NOMO-1 treated with dmso at 0.1 percent for 144 hours (cell line): ENCODE results near the gene PHF23.

Experiments
- DNase-seq: peaks from one replicate; lab custom pipeline; 2025; ENCODE audit not compliant: unreplicated experiment; lab: John Stamatoyannopoulos, UW

The PHF23 gene

DNA sequence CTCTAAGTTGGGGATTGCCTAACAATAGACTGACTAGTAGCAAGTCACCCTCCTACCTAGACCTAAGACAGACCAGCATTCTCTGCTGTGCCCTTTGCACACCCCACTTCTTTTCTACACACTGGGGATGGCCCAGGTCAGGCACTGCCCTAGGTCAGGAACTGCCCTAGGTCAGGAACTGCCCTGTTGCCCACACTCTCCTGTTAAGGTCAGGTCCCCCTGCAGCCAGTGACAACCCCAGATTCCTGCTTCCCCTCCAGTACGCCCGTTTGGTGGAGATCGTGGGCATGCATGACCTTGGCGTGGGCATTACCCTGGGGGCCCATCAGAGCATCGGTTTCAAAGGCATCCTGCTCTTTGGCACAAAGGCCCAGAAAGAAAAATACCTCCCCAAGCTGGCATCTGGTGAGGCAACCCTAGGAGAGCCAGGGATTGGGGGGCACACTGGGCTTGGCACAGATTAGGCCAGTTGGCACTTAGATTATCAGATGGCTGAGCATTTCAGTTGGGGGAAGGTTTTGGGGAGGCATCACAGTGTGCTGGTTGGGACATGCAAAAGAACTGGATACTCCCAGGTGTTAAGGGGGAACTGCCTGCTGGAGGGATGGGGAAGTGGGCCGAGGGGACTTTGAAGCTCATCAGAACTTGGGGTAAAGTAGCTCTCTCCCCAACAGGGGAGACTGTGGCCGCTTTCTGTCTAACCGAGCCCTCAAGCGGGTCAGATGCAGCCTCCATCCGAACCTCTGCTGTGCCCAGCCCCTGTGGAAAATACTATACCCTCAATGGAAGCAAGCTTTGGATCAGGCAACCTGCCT, 17.8 kb downstream of the PHF23 start:
- no peak for DNase-seq

DNA sequence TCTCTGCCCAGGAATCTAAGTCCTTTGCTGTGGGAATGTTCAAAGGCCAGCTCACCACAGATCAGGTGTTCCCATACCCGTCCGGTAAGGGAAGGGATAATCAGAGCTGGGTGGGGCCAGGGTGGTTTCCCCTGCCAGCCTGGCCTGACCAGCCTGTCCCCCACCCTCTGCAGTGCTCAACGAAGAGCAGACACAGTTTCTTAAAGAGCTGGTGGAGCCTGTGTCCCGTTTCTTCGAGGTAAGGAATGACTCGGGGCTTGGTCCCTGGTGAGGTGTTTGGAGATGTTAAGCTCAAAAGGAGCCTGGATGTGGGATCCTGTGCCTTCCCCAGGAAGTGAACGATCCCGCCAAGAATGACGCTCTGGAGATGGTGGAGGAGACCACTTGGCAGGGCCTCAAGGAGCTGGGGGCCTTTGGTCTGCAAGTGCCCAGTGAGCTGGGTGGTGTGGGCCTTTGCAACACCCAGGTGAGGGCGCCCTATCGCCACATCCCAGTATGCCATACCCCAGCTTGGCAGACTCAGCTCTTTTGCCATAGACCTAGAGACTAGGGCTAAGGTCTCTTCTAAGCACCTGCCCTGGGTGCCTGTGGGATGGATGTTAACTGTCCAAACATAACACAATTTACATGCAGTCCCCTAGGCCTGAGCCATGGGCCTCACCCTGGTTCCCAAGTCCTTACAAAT, 18.5 kb downstream of the PHF23 start:
- peak; percentile 43 for DNase-seq

DNA sequence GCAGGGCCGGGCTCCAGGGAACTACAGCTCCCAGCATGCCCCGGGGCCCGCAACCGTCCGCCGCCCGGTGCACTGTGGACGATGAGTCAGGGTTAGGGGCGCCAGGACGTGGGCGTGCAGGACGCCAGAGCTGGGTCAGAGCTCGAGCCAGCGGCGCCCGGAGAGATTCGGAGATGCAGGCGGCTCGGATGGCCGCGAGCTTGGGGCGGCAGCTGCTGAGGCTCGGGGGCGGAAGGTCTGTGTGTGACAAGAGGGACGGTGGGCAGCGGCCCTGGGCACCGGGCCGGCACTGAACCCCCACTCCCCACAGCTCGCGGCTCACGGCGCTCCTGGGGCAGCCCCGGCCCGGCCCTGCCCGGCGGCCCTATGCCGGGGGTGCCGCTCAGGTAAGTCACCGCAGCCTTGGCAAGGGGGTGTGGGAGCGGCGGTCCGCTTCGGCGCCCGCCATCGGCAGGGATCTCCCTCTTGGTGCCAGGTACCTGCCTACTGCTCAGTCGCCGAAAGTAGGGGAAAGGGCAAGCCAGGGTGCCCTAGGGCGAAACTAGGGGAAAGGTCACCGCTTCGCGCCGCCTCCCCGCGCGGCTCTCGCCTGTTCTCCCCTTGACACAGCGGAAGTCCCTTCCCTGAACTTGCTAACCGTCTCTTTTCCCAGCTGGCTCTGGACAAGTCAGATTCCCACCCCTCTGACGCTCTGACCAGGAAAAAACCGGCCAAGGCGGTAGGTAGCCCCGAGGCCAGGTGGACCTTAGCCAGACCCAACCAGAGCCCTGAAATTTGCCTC, 19.3 kb downstream of the PHF23 start, which contains the start of the genes ACADVL and DLG4:
TSS of gene ACADVL (plus strand) at position 127 of the 781 bp plus-strand sequence. CDS start at position 174, 47 bp downstream.
TSS of gene DLG4 (minus strand) at position 25 of the 781 bp plus-strand sequence.
- DNase-seq = peak; percentile 61

GRCh38 chr17:7219229-7219811, 19.9 kb downstream of the PHF23 start:
- no peak for DNase-seq

- DNase-seq = no peak
Measured at GRCh38 chr17:7218758-7219157, 20.5 kb downstream of the PHF23 start.

GRCh38 chr17:7218166-7218565, 21.1 kb downstream of the PHF23 start:
- DNase-seq = no peak

DNA sequence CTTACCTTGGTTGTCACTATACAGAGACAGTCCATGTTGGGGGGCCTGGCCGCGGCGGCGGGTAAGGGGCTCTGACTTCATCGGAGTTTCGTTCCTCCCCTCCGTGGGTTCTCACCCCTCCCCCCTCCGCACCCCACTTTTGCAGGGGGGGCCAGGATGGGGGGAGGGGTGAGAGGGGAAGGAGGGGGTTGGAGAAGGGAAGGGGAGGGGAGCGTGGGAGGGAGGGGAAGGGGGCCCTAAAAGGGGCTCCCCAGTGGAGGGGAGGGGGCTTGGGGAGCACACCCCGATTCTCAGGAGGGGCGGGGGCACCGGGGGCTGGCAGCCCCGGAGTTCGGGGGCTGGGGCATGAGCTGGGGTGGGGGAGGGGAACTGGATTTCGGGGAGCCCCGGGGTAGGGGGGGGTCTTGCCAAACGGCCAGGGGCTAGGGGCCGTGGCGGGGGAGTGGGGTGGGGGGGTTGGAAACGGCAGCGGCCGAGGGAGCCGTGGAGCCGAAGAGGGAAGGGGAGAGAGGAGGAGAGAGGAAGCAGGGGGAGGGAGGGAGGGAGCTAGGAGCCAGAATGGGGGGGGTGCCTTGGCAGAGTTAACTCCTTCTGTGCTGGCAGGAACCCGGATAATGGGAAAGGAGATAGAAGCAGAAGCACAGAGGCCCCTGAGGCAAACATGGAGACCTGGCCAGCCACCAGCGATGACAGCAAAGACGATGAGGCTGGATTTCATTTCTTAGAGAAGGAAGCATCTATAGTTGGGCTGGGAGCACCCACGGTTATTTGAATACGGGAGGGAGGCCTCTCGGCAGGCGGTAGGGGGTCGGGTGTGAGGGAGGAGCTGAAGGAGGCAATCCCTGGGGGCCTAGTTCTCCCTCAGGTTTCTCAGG, 21.9 kb downstream of the PHF23 start:
- DNase-seq = peak; percentile 64

GRCh38 chr17:7216242-7217112, 22.8 kb downstream of the PHF23 start:
- no peak for DNase-seq

DNA sequence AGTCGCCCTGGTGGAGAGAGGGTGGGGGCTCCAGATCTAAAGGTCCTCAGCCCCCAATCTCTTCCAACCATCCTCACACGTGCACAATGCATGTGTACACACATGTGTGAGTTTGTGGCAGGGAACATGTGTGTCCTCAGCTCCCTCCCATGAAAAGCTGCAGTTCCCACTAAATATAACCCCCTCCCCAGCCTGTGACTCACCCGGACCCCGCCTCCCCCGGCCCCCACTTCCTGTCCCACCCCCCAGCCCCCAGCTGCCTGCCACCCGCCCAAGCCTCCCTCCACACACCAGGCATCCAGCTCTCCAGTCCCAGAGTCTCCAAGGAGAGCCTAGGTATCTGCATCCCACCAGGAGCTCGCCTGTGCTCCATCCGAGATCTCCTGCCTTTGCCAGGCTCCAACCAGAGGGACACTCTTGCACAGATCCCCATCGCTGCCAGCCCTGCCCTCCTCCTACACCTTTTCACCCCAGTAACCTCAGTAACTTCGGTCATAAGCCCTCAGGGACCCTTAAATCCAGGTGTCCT, 23.5 kb downstream of the PHF23 start:
- no peak for DNase-seq

DNA sequence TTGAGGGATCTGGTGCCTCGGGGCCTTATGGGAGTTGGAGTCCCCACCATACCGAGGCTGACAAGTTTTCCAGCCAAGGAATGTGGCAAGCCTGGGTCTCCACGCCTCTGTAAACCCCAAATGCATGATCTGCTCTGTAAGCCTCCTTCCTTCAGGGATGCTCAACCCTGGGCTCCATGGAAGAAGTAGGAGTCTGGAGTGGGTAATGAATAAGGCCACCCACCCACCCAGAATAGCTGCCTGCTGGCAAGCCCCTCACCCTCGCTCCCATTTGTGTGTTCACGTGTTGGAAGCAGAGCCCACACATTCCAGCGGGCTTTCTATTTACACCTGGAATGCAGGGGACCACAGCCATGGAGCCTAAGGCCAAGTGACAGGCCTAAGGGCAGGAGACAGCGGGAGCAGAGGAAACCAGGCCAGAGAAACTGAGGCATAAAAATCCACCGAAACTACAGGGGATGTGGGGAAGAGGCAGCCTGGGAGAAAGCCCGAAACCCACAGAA, 24.1 kb downstream of the PHF23 start:
- DNase-seq = no peak

DNA sequence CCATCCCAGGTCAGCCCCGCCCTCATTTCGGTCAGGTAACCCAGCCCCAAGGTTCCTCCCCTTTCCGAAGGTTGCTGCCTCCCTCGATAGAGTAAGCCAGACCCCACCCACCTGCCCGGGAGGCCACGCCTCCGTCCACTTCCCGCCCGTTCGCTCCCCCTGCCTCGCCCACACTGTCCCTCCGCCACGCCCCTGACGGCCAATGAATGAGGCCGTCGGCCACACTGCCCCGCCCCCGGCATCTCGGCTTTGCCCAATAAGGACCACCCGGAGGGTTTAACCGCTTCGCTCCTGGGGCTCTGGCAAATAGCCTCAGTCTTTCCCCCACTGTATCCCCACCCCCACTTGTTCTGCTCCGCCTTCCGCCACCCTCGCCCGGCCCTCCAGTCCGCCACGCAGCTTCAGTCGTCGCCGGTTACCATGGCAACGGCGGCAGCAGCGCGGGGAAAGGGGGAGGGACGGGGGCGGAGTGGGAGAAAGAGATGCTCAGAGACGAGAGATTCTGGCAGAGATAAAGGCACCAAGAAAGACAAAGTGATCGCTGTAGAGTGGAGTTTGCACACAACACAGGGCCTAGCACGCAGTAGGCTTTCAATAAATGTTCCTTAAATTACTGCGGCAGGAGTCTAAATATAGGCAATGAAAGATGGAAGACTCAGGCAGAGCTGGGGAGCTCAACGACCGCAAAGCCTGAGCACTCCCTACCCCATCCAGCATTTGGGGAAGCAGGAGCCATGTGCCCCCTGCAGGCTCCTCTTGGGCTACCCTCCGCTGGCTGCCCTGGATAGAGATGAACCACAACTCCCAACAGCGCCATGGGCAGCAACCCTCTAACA, 24.7 kb downstream of the PHF23 start:
- peak; percentile 95 for DNase-seq

DNA sequence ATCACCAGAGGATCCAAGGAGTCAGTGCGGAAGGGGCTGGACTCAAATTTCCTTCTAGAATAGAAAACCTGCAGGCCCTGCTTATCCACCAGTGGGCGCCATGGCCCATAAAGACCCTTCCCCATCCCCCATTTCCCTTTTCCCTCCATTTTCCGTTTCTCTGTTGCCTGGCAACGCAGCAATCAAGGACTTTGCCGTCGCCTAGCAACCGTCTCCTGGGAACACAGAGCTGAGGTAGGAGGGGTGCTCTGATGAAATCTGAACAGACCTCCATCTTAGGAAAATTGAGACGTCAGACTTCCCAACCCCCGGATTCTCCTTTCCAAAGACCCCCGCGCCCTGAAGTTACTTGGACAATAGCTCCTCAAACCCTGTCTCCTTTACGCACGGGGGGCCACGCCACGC, 25.4 kb downstream of the PHF23 start:
- DNase-seq = peak; percentile 51

DNA sequence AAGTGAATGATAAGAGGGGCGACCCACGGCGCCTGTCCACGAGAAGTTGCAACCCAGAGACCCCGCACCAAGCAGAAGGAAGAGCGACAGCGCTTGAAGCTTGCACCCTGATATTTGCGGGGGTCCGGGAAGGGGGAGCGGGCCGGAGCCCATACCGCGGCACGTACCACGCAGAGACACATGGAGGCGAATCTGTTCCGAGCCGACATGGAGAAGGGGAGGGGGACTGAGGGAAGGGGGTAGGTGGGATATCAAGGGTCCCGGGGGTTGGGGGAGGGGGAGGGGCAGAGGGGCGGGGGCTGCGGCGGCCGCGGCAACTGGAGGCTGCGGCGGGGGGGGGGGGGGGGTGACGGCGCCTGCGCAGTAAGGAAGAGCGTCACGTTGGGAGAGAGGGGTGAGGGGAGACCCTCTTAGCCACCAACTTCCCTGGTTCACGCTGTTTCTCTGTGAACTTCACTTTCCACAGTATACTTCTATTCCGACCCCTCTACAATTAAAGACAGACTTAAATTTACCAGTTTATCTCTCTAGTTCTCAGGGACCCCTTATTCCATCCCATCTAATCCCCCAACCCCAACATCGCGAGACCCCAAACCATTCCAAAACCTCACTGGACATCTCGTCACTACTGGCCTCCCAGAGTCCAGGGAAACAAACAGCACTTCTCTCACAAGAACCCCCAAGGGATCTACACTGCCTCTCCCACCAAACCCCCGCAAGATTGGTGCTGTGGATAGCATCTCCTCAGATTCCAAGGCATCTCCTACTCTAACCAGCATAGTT, 27.6 kb downstream of the PHF23 start:
- DNase-seq = no peak

DNA sequence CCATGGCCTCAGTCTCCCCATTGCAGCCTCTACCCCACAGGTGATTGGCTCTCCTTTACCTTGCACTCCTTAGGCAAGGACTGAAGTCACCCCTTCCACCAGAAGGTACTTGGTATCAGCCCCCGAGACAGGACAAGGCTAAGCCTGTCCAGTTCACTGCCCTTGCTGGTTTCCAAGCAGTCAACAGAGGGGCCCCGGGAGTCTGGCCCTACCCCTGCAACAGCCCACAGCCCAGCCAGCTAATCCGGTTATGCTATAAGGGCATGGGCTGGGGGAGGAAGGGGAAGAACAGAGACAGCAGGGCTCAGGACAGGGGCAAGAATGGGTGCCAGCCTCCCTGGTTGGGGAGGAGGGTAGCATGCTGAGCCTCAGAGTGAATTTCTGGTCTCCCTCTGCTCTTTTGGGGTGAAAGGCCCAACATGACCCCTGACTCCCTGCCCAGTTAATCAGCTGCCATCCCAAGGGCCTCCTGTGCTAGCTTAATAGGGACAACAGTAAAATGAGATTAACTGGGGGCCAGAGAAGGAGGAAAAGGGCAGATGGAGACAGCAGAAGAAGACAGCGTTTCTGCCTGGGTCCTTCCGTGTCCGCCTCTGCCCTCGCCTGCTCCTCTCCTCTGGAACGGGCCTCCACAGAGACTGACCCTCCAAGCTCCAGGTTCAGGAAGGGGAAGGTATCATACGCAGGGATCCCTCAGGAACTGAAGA, 30.4 kb downstream of the PHF23 start:
- no peak for DNase-seq

- DNase-seq = no peak
Measured at GRCh38 chr17:7208027-7208571, 31.2 kb downstream of the PHF23 start.
